ENCODE measurements around the gene CTDSPL. TPM values are rescaled to one million over a fixed set of nuclear protein-coding genes. Genes with fewer than 3 reads are reported as not detected.

The CTDSPL gene
- total RNA-seq, 1 experiment from 2014 or later = 34.4 TPM

GRCh38 chr3:38008971-38009580, 147.4 kb downstream of the CTDSPL start:
- BruUV-seq (replicated peaks) = no TSS peak
- ChIA-PET POLR2A (no interaction called here), CTCF (no interaction called here), RAD21 (ENCODE audit: low non-redundant PET in 1 of 2, low total read pairs in 2 of 2, uncharacterized antibody in 2 of 2, unreplicated experiment in 2 of 2) (no interaction called here)
- Histone ChIP-seq H4K20me1 (ENCODE audit: insufficient read depth) (no peaks in the 10 kb centered on the region), H3K4me3 (replicated peaks in 1 of 2; ENCODE audit: low read depth in 1 of 2, low read length in 2 of 2) (no peak overlapping the region), H3K9me3 (ENCODE audit: control insufficient read depth in 1 of 2, insufficient read depth in 1 of 2, low read depth in 1 of 2, low read length in 2 of 2) (no peaks in the 10 kb centered on the region), H3K9ac (ENCODE audit: low read length) (no peak overlapping the region), H3K36me3 (ENCODE audit: control insufficient read depth in 1 of 2, insufficient read depth in 2 of 2, low read length in 2 of 2) (no peaks in the 10 kb centered on the region), H3K4me1 (ENCODE audit: control insufficient read depth in 1 of 2, insufficient read depth in 2 of 2, low read length in 2 of 2) (peaks cover 0 to 17% of the 10 kb centered on the region in 2 experiments; a peak in 1 of 4 replicates), H3K9me2 (ENCODE audit: insufficient read depth) (no peaks in the 10 kb centered on the region), H3K4me2 (ENCODE audit: low read length) (no peak overlapping the region), H3K27me3 (ENCODE audit: insufficient read depth, low read length) (no peaks in the 10 kb centered on the region), H2AFZ (ENCODE audit: low read depth, low read length, poor library complexity, severe bottlenecking) (no peak overlapping the region), H3K27ac (ENCODE audit: low read depth, low read length) (no peak overlapping the region), H3K79me2 (ENCODE audit: insufficient read depth, low read length) (no peaks in the 10 kb centered on the region)
- intact Hi-C loops (cut with micrococcal nuclease) = no loop called here
- DNase-seq (ENCODE audit: low read depth, low spot score) (no peak), ATAC-seq (no peak)
- TF ChIP-seq FOSL1 (IDR thresholded peaks at IDR 0.05; ENCODE audit: low read depth) (no peak), JUND (IDR thresholded peaks at IDR 0.05) (no peak), SP1 (IDR thresholded peaks at IDR 0.05; ENCODE audit: low read depth) (no peak), RAD21 (IDR thresholded peaks at IDR 0.05; ENCODE audit: low read depth) (no peak), POLR2A (IDR thresholded peaks at IDR 0.05; ENCODE audit: borderline replicate concordance, extremely low read depth, insufficient read depth, insufficient read length) (no peak), EZH2phosphoT487 (IDR thresholded peaks at IDR 0.05; ENCODE audit: borderline replicate concordance) (no peak), CBX3 (IDR thresholded peaks at IDR 0.05; ENCODE audit: low read depth) (no peak), SRF (IDR thresholded peaks at IDR 0.05; ENCODE audit: low read depth) (no peak), ZFX (IDR thresholded peaks at IDR 0.05) (no peak), ZNF274 (IDR thresholded peaks at IDR 0.05; ENCODE audit: low read depth, low read length) (no peak), EZH2 (IDR thresholded peaks at IDR 0.05) (no peak)
- TF ChIP-seq, protein P1, sequence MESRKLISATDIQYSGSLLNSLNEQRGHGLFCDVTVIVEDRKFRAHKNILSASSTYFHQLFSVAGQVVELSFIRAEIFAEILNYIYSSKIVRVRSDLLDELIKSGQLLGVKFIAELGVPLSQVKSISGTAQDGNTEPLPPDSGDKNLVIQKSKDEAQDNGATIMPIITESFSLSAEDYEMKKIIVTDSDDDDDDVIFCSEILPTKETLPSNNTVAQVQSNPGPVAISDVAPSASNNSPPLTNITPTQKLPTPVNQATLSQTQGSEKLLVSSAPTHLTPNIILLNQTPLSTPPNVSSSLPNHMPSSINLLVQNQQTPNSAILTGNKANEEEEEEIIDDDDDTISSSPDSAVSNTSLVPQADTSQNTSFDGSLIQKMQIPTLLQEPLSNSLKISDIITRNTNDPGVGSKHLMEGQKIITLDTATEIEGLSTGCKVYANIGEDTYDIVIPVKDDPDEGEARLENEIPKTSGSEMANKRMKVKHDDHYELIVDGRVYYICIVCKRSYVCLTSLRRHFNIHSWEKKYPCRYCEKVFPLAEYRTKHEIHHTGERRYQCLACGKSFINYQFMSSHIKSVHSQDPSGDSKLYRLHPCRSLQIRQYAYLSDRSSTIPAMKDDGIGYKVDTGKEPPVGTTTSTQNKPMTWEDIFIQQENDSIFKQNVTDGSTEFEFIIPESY (IDR thresholded peaks at IDR 0.05; ENCODE audit: extremely low read depth, insufficient replicate concordance, low read length) = no peak
- TF ChIP-seq, protein P2, sequence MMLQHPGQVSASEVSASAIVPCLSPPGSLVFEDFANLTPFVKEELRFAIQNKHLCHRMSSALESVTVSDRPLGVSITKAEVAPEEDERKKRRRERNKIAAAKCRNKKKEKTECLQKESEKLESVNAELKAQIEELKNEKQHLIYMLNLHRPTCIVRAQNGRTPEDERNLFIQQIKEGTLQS (IDR thresholded peaks at IDR 0.05) = no peak

Measured in HCT116 (cell line).